ENCODE measurements around the gene EPRS1.

DNA sequence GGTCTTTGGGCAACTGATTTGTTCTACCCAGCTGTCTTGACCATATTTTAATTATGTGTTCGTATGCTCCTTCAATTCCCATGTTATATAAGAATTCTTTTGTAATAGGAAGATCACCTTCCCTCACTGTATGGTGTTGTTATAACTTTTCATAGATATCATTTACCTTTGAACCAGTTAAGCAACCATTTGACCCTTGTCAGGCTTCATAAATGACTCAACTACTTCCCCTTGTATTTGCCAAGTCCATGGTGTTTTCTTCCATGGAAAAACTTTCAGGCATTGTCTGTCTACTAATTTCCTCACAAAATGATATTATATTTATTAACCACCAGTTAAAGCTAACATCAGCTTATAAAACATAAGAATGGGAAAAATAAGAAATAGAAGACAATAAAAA, 38.2 kb upstream of the EPRS1 start:
- TF ChIP-seq ZNF514 (tag by site-specific recombination; IDR thresholded peaks at IDR 0.05), result no peak
- TF ChIP-seq, protein P1, sequence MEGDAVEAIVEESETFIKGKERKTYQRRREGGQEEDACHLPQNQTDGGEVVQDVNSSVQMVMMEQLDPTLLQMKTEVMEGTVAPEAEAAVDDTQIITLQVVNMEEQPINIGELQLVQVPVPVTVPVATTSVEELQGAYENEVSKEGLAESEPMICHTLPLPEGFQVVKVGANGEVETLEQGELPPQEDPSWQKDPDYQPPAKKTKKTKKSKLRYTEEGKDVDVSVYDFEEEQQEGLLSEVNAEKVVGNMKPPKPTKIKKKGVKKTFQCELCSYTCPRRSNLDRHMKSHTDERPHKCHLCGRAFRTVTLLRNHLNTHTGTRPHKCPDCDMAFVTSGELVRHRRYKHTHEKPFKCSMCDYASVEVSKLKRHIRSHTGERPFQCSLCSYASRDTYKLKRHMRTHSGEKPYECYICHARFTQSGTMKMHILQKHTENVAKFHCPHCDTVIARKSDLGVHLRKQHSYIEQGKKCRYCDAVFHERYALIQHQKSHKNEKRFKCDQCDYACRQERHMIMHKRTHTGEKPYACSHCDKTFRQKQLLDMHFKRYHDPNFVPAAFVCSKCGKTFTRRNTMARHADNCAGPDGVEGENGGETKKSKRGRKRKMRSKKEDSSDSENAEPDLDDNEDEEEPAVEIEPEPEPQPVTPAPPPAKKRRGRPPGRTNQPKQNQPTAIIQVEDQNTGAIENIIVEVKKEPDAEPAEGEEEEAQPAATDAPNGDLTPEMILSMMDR (tag by site-specific recombination; IDR thresholded peaks at IDR 0.05), result no peak
- TF ChIP-seq ZNF138 (tag by site-specific recombination; IDR thresholded peaks at IDR 0.05; ENCODE audit: borderline replicate concordance), result no peak
- TF ChIP-seq, protein P2, sequence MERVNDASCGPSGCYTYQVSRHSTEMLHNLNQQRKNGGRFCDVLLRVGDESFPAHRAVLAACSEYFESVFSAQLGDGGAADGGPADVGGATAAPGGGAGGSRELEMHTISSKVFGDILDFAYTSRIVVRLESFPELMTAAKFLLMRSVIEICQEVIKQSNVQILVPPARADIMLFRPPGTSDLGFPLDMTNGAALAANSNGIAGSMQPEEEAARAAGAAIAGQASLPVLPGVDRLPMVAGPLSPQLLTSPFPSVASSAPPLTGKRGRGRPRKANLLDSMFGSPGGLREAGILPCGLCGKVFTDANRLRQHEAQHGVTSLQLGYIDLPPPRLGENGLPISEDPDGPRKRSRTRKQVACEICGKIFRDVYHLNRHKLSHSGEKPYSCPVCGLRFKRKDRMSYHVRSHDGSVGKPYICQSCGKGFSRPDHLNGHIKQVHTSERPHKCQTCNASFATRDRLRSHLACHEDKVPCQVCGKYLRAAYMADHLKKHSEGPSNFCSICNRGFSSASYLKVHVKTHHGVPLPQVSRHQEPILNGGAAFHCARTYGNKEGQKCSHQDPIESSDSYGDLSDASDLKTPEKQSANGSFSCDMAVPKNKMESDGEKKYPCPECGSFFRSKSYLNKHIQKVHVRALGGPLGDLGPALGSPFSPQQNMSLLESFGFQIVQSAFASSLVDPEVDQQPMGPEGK (tag by site-specific recombination; IDR thresholded peaks at IDR 0.05), result no peak
- TF ChIP-seq ZNF837 (tag by site-specific recombination; IDR thresholded peaks at IDR 0.05), result no peak
- TF ChIP-seq ZNF664 (tag by site-specific recombination; IDR thresholded peaks at IDR 0.05), result no peak
- no peak for TF ChIP-seq ZIC2 (tag by site-specific recombination; IDR thresholded peaks at IDR 0.05)
- TF ChIP-seq KLF16 (tag by site-specific recombination; IDR thresholded peaks at IDR 0.05), result no peak
- no peak for TF ChIP-seq ZNF10 (tag by site-specific recombination; IDR thresholded peaks at IDR 0.05)
- TF ChIP-seq ZNF157 (tag by site-specific recombination; IDR thresholded peaks at IDR 0.05), result no peak
- no peak for TF ChIP-seq ZNF133 (tag by site-specific recombination; IDR thresholded peaks at IDR 0.05)
- no peak for TF ChIP-seq BCL11A (tag by site-specific recombination; IDR thresholded peaks at IDR 0.05; ENCODE audit: low read depth)
